ENCODE data around the gene CNTNAP5. TPM values are rescaled to one million over a fixed set of nuclear protein-coding genes. Genes with fewer than 3 reads are reported as not detected.

Gene CNTNAP5
- total and polyA plus RNA-seq, 2 of the 8 experiments (the other 6 are each of a cell fraction or from before 2014, with no cell fraction given), result 0.11 to 0.76 TPM

DNA sequence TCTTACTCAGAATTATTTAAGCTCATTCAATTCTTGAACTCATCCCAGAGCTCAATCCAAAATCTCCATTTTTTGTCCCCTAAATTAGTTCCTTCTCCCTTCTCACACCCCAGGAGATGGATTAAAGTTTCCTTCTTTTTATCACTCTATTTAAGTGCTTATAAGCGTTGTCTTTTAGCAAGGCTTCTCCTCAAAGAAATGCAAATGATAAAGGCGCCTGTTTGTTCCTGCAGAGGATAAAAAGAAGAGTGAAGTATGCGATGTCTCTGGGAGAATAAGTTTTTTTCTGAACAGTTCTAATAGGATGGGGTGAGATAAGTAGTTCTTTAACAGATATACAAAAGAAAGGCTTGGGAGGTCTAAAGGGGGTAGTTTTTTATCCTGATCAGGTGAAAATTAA is 303.3 kb downstream of the CNTNAP5 start:
- ChIA-PET POLR2A (ENCODE audit: partially characterized antibody) (no interaction called here), CTCF (ENCODE audit: partially characterized antibody) (interaction anchor here (0.6 to 1.3 kb wide), 2 partner anchors 24 to 344 kb away, joined by 3 to 4 read pairs; no protein-coding TSS in a partner anchor)
- Histone ChIP-seq H3K23me2 (ENCODE audit: low read depth, low read length) (peaks cover 2% of the 10 kb centered on the region; the same call in 1 of the 2 replicates), H3K4ac (replicated peaks; ENCODE audit: insufficient read length, low read depth, low read length) (no peak overlapping the region), H3K9me3 (ENCODE audit: insufficient read depth in 2 of 2, low read depth in 1 of 2, low read length in 1 of 2) (no peaks in the 10 kb centered on the region), H3K4me2 (ENCODE audit: insufficient read depth in 1 of 2, low read depth in 2 of 2, low read length in 2 of 2) (peak overlapping the region; percentile 36 to 61; a peak in 3 of 4 replicates), H2BK5ac (ENCODE audit: low read depth, low read length) (peak overlapping the region; percentile 91; the same call in 1 of the 2 replicates), H2BK15ac (ENCODE audit: low read length) (no peak overlapping the region), H3K27ac (ENCODE audit: low read depth, low read length) (no peak overlapping the region), H4K20me1 (replicated peaks in 1 of 2; ENCODE audit: control insufficient read depth in 1 of 2, insufficient read depth in 2 of 2, low read length in 2 of 2) (no peaks in the 10 kb centered on the region), H2BK12ac (ENCODE audit: low read depth, low read length) (no peak overlapping the region), H2BK20ac (ENCODE audit: low read length) (no peak overlapping the region; the same call in 1 of the 2 replicates), H3K56ac (replicated peaks; ENCODE audit: insufficient read length, low read depth, low read length) (no peak overlapping the region), H4K8ac (ENCODE audit: extremely low read depth, insufficient read depth, low read length) (no peak overlapping the region), H4K91ac (replicated peaks; ENCODE audit: insufficient read length, low read length) (no peak overlapping the region), H3K4me3 (ENCODE audit: extremely low read depth in 1 of 4, insufficient read depth in 2 of 4, low read depth in 3 of 4, low read length in 4 of 4) (peak overlapping the region in 1 of 4 experiments; percentile 39; a peak in 2 of 8 replicates), H3K14ac (ENCODE audit: insufficient read length) (no peak overlapping the region), H3K9ac (replicated peaks in 1 of 4; ENCODE audit: extremely low read depth in 1 of 4, low read depth in 3 of 4, low read length in 3 of 4) (no peak overlapping the region), H2AK5ac (ENCODE audit: low read depth, low read length) (no peak overlapping the region), H2BK120ac (replicated peaks; ENCODE audit: low read depth, low read length) (peak overlapping the region; percentile 89), H3K18ac (ENCODE audit: extremely low read depth, low read length) (no peak overlapping the region), H2AFZ (ENCODE audit: low read length) (no peak overlapping the region), H3K36me3 (ENCODE audit: control insufficient read depth in 2 of 4, insufficient read depth in 4 of 4, low read length in 3 of 4) (no peaks in the 10 kb centered on the region), H3K79me1 (ENCODE audit: low read depth, low read length) (no peaks in the 10 kb centered on the region), H3K23ac (ENCODE audit: insufficient read length) (no peak overlapping the region), H3K4me1 (replicated peaks in 1 of 4; ENCODE audit: control insufficient read depth in 3 of 4, insufficient read depth in 4 of 4, low read length in 3 of 4) (peaks cover 0 to 6% (median 5%) of the 10 kb centered on the region in 4 experiments; a peak in 4 of 7 replicates), H3K27me3 (replicated peaks in 1 of 4; ENCODE audit: control insufficient read depth in 3 of 4, extremely low read depth in 1 of 4, insufficient read depth in 3 of 4, low read length in 3 of 4) (no peaks in the 10 kb centered on the region), H3K79me2 (ENCODE audit: control insufficient read depth in 1 of 2, insufficient read depth in 2 of 2, low read length in 2 of 2) (no peaks in the 10 kb centered on the region), H4K5ac (ENCODE audit: insufficient read length, low read depth, low read length) (peak overlapping the region; percentile 70)
- TF ChIP-seq TAF7 (optimal IDR thresholded peaks at IDR 0.05; ENCODE audit: borderline replicate concordance, low read depth, low read length), result no peak
- DNase-seq (ENCODE audit: low read depth in 1 of 2, low spot score in 2 of 2) (no peak), FAIRE-seq (peak; percentile 42)
- 4% methylated on average over 3 of the region's 3 CpGs; no CpG with 5 or more reads in 1 of the 2 experiments for WGBS, 2 experiments (ENCODE audit: extremely low coverage in 1 of 2, insufficient coverage in 1 of 2, insufficient read length in 1 of 2, insufficient replicate concordance in 2 of 2, low coverage in 1 of 2, low lambda C conversion rate in 2 of 2, missing lambda C conversion rate in 1 of 2)

All from H1 (cell line).